HUES48 (cell line): ENCODE measurements around the gene MFN1.

Source experiments
- H3K27ac ChIP-seq: one replicate; pipeline ENCODE4 v1.7.0; 2013; ENCODE audit warnings: low read depth, low read length, inconsistent platforms
- H3K27me3 ChIP-seq: 2 replicates; pipeline ENCODE4 v1.6.1; 2013; ENCODE audit warnings: mild to moderate bottlenecking, low read length; ENCODE audit not compliant: control insufficient read depth, insufficient read depth
- H3K36me3 ChIP-seq: 2 replicates; pipeline ENCODE4 v1.6.1; 2013; ENCODE audit warnings: low read length; ENCODE audit not compliant: control insufficient read depth, insufficient read depth
- H3K4me1 ChIP-seq: 2 replicates; pipeline ENCODE4 v1.6.1; 2013; ENCODE audit warnings: mild to moderate bottlenecking, low read length; ENCODE audit not compliant: control insufficient read depth, insufficient read depth
- H3K4me3 ChIP-seq: 2 replicates; pipeline ENCODE4 v1.5.1; 2013; ENCODE audit warnings: mild to moderate bottlenecking, low read depth, low read length
- H3K9ac ChIP-seq: 2 replicates; pipeline ENCODE4 v1.6.1; 2013; ENCODE audit warnings: mild to moderate bottlenecking, low read depth, low read length, moderate library complexity
- H3K9me3 ChIP-seq: 2 replicates; pipeline ENCODE4 v1.6.1; 2013; ENCODE audit warnings: low read length; ENCODE audit not compliant: control insufficient read depth, insufficient read depth

Gene MFN1

GRCh38 chr3:179432451-179432850, 84.9 kb downstream of the MFN1 start:
- H3K4me1 ChIP-seq = no peaks in the 10 kb centered on the region
- H3K9ac ChIP-seq = no peak overlapping the region
- H3K27me3 ChIP-seq = no peaks in the 10 kb centered on the region
- no peaks in the 10 kb centered on the region for H3K9me3 ChIP-seq
- H3K36me3 ChIP-seq = no peaks in the 10 kb centered on the region
- no peak overlapping the region for H3K4me3 ChIP-seq
- no peak overlapping the region for H3K27ac ChIP-seq

- Histone ChIP-seq H3K27ac (no peak overlapping the region), H3K9me3 (no peaks in the 10 kb centered on the region), H3K4me3 (no peak overlapping the region), H3K9ac (no peak overlapping the region), H3K27me3 (no peaks in the 10 kb centered on the region), H3K4me1 (peaks cover 14% of the 10 kb centered on the region), H3K36me3 (no peaks in the 10 kb centered on the region)
These were observed 89.0 kb downstream of the MFN1 start for GRCh38 chr3:179436517-179436916.

- no peaks in the 10 kb centered on the region for H3K9me3 ChIP-seq
- no peak overlapping the region for H3K27ac ChIP-seq
- H3K4me1 ChIP-seq = peaks cover 14% of the 10 kb centered on the region
- H3K4me3 ChIP-seq = no peak overlapping the region
- H3K36me3 ChIP-seq = no peaks in the 10 kb centered on the region
- H3K9ac ChIP-seq = no peak overlapping the region
- H3K27me3 ChIP-seq = no peaks in the 10 kb centered on the region
These were observed 91.3 kb downstream of the MFN1 start for GRCh38 chr3:179438841-179439240.
